Loucy (cell line): Measurements from ENCODE around the gene RBFOX2.

Experiments
- EZH2phosphoT487 ChIP-seq: fragments of 200-600 bp; IDR thresholded peaks from 2 replicates; pipeline ENCODE4 v1.6.1; 2018; ENCODE audit warnings: antibody characterized with exemption, mild to moderate bottlenecking, moderate library complexity, borderline replicate concordance
- TF ChIP-seq, protein P1 (sequence below): fragments of 200-600 bp; sonication (generic); conservative IDR thresholded peaks from 2 replicates; pipeline ENCODE4 v1.5.1; 2014; ENCODE audit warnings: mild to moderate bottlenecking, antibody characterized with exemption, low read length

DNA sequence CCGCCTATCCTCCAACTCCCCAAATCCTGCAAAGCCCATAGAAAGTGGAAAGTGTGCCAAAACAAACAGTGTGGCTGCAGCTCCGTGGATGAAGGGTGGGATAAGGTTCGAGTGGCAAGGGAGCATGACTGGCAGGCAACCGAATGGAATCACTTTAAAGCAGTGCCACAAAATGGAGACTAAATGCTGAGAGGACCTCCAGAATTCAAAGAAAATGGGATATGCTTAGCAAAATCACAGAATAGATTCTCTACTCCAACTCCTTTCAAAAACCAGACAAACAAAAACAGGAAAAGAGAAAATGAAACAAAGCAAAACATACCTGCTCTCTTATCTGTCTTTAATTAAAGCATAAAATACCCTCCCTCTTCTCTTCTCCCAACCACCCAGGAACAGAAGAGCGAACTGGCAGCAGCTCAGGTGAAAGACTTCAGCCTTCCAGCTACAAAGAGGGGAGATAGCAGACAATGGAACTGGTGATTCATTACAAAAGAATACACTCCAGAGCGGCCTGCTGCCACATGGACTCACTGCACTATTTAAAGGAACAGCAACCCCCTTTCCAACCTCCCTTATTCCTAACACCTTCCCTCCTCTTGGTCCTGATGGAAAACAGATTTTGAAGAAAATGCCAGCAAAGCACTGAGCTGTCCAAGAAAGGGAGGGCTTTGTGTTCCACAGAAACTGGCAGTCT, 192.5 kb downstream of the RBFOX2 start:
- TF ChIP-seq, protein P1, sequence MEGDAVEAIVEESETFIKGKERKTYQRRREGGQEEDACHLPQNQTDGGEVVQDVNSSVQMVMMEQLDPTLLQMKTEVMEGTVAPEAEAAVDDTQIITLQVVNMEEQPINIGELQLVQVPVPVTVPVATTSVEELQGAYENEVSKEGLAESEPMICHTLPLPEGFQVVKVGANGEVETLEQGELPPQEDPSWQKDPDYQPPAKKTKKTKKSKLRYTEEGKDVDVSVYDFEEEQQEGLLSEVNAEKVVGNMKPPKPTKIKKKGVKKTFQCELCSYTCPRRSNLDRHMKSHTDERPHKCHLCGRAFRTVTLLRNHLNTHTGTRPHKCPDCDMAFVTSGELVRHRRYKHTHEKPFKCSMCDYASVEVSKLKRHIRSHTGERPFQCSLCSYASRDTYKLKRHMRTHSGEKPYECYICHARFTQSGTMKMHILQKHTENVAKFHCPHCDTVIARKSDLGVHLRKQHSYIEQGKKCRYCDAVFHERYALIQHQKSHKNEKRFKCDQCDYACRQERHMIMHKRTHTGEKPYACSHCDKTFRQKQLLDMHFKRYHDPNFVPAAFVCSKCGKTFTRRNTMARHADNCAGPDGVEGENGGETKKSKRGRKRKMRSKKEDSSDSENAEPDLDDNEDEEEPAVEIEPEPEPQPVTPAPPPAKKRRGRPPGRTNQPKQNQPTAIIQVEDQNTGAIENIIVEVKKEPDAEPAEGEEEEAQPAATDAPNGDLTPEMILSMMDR: no peak
- no peak for TF ChIP-seq EZH2phosphoT487
